HG03575 (cell line): Measurements from ENCODE around the gene CEP57L1.

Source experiments
- ATAC-seq: cut with Tn5 transposase; IDR thresholded peaks from one replicate; pipeline ENCODE4 v1.9.1; 2021; ENCODE audit not compliant: unreplicated experiment, insufficient number of reproducible peaks, low FRiP score; ENCODE audit errors: extremely low read depth

Gene CEP57L1

GRCh38 chr6:109095036-109095834 lies at the start of gene CEP57L1:
Gene CEP57L1 (plus strand): TSS chr6:109095507. CDS start chr6:109145222, 49,715 bp downstream.
- ATAC-seq = peak; percentile 38

- ATAC-seq = no peak
Measured at GRCh38 chr6:109048176-109048575, 47.1 kb upstream of the CEP57L1 start.

GRCh38 chr6:109048670-109049415 lies 46.5 kb upstream of the CEP57L1 start:
- ATAC-seq = no peak

- no peak for ATAC-seq
Measured at GRCh38 chr6:109050012-109050411, 45.3 kb upstream of the CEP57L1 start.

- ATAC-seq = no peak
Measured at GRCh38 chr6:109050447-109051102, 44.7 kb upstream of the CEP57L1 start.

GRCh38 chr6:109051301-109052017 lies 43.8 kb upstream of the CEP57L1 start:
- ATAC-seq = no peak

GRCh38 chr6:109052018-109052651 lies 43.2 kb upstream of the CEP57L1 start:
- no peak for ATAC-seq

GRCh38 chr6:109052852-109053251 lies 42.5 kb upstream of the CEP57L1 start:
- ATAC-seq = no peak

- ATAC-seq = no peak
Measured at GRCh38 chr6:109053336-109053735, 42.0 kb upstream of the CEP57L1 start.

- ATAC-seq = no peak
Measured at GRCh38 chr6:109055771-109056235, 39.5 kb upstream of the CEP57L1 start.

- no peak for ATAC-seq
Measured at GRCh38 chr6:109056661-109057060, 38.6 kb upstream of the CEP57L1 start.

- no peak for ATAC-seq
Measured at GRCh38 chr6:109058620-109059019, 36.7 kb upstream of the CEP57L1 start.

GRCh38 chr6:109059153-109059552 lies 36.2 kb upstream of the CEP57L1 start:
- ATAC-seq = no peak

- no peak for ATAC-seq
Measured at GRCh38 chr6:109059571-109060021, 35.7 kb upstream of the CEP57L1 start.

GRCh38 chr6:109060571-109060970 lies 34.7 kb upstream of the CEP57L1 start:
- ATAC-seq = no peak

- ATAC-seq = no peak
Measured at GRCh38 chr6:109062216-109062615, 33.1 kb upstream of the CEP57L1 start.

- ATAC-seq = no peak
Measured at GRCh38 chr6:109062767-109063352, 32.4 kb upstream of the CEP57L1 start.

- ATAC-seq = no peak
Measured at GRCh38 chr6:109069746-109070145, 25.6 kb upstream of the CEP57L1 start.
